Measurements from ENCODE around the gene RASEF.

- TF ChIP-seq POLR2A (IDR thresholded peaks at IDR 0.05; ENCODE audit: extremely low read depth, insufficient read length) (no peak), CTCF (IDR thresholded peaks at IDR 0.05; ENCODE audit: low read depth, low read length) (no peak), MYC (IDR thresholded peaks at IDR 0.05; ENCODE audit: low read depth, low read length) (no peak)
These were observed 132.8 kb downstream of the RASEF start for GRCh38 chr9:82930116-82930515.

All from NB4 (cell line).